ENCODE measurements around the gene YBEY. TPM values are rescaled to one million over a fixed set of nuclear protein-coding genes. Genes with fewer than 3 reads are reported as not detected.

YBEY gene
- total and polyA plus RNA-seq, 2 of the 13 experiments (the other 11 are each of a cell fraction or from before 2014, with no cell fraction given): 6.5 to 8.9 TPM

- TF ChIP-seq ELF3 (CRISPR knock-in tag; IDR thresholded peaks at IDR 0.05): no peak
- peak; percentile 93 for TF ChIP-seq RFX5 (IDR thresholded peaks at IDR 0.05; ENCODE audit: low read depth, low read length)
- in situ Hi-C loops (cut with HindIII; ENCODE audit: extremely low pct_ligation_motif_present, low pct_unique_long_range_greater_than_20kb): no loop called here
- H3K27ac ChIP-seq (ENCODE audit: extremely low read length, insufficient read depth, low read length): no peak overlapping the region
- no peak overlapping the region for H3K4me3 ChIP-seq (replicated peaks in 1 of 3; ENCODE audit: insufficient read depth in 1 of 3, low read depth in 2 of 3, low read length in 3 of 3)
- no TSS peak for BruUV-seq (replicated peaks)
- H3K36me3 ChIP-seq (replicated peaks in 1 of 2; ENCODE audit: control insufficient read depth in 1 of 2, insufficient read depth in 2 of 2, low read length in 2 of 2): peaks cover 0 to 12% of the 10 kb centered on the region in 2 experiments; a peak in 1 of 5 replicates
- ATAC-seq (no peak), FAIRE-seq (no peak), DNase-seq (ENCODE audit: low spot score) (no peak)
- CTCF ChIA-PET (ENCODE audit: low intra/inter-chr PET ratio, low total read pairs): no interaction called here
- H3K9ac ChIP-seq (ENCODE audit: insufficient read depth, low read depth, low read length): no peak overlapping the region
- no peak overlapping the region for H2AFZ ChIP-seq (ENCODE audit: low read length)
- H3K4me2 ChIP-seq (ENCODE audit: low read depth, low read length): no peak overlapping the region
- intact Hi-C loops (cut with micrococcal nuclease; ENCODE audit: unreplicated experiment): no loop called here
- H3K79me2 ChIP-seq (ENCODE audit: insufficient read depth, low read length): no peaks in the 10 kb centered on the region
- H3K27me3 ChIP-seq (ENCODE audit: control insufficient read depth in 1 of 2, insufficient read depth in 2 of 2, low read length in 2 of 2): no peaks in the 10 kb centered on the region
- H3K9me3 ChIP-seq (ENCODE audit: low read length): no peaks in the 10 kb centered on the region
- H4K20me1 ChIP-seq (ENCODE audit: insufficient read depth, low read length): no peaks in the 10 kb centered on the region
- WGBS (ENCODE audit: low lambda C conversion rate): 80% methylated on average over 9 of the region's 9 CpGs
- POLR2A ChIA-PET: no interaction called here
- H3K4me1 ChIP-seq (ENCODE audit: insufficient read depth, low read length): peaks cover 22% of the 10 kb centered on the region; the same call in 1 of the 2 replicates
Observed at GRCh38 chr21:46299167-46299566, 13.0 kb downstream of the YBEY start.

GRCh38 chr21:46301759-46302158 lies 15.6 kb downstream of the YBEY start:
- Histone ChIP-seq H3K9me3 (ENCODE audit: low read length) (no peaks in the 10 kb centered on the region), H3K4me2 (ENCODE audit: low read depth, low read length) (no peak overlapping the region), H3K79me2 (ENCODE audit: insufficient read depth, low read length) (no peaks in the 10 kb centered on the region), H3K4me1 (ENCODE audit: insufficient read depth, low read length) (peaks cover under 1% of the 10 kb centered on the region; the same call in 1 of the 2 replicates), H2AFZ (ENCODE audit: low read length) (no peak overlapping the region), H3K27ac (ENCODE audit: extremely low read length, insufficient read depth, low read length) (no peak overlapping the region), H3K4me3 (replicated peaks in 1 of 3; ENCODE audit: insufficient read depth in 1 of 3, low read depth in 2 of 3, low read length in 3 of 3) (no peak overlapping the region), H3K36me3 (replicated peaks in 1 of 2; ENCODE audit: control insufficient read depth in 1 of 2, insufficient read depth in 2 of 2, low read length in 2 of 2) (peaks cover 0 to 20% of the 10 kb centered on the region in 2 experiments; a peak in 2 of 5 replicates), H3K9ac (ENCODE audit: insufficient read depth, low read depth, low read length) (no peak overlapping the region), H4K20me1 (ENCODE audit: insufficient read depth, low read length) (no peaks in the 10 kb centered on the region), H3K27me3 (ENCODE audit: control insufficient read depth in 1 of 2, insufficient read depth in 2 of 2, low read length in 2 of 2) (no peaks in the 10 kb centered on the region)
- intact Hi-C loops (cut with micrococcal nuclease; ENCODE audit: unreplicated experiment) (no loop called here), in situ Hi-C loops (cut with HindIII; ENCODE audit: extremely low pct_ligation_motif_present, low pct_unique_long_range_greater_than_20kb) (no loop called here)
- no peak for FAIRE-seq
- no peak for ATAC-seq
- no peak for DNase-seq (ENCODE audit: low spot score)
- ChIA-PET CTCF (ENCODE audit: low intra/inter-chr PET ratio, low total read pairs) (no interaction called here), POLR2A (no interaction called here)
- no TSS peak for BruUV-seq (replicated peaks)
- 100% methylated on average over 2 of the region's 14 CpGs for WGBS (ENCODE audit: low lambda C conversion rate)
- TF ChIP-seq GPN1 (CRISPR knock-in tag; IDR thresholded peaks at IDR 0.05; ENCODE audit: borderline replicate concordance) (no peak), ZNF383 (CRISPR knock-in tag; IDR thresholded peaks at IDR 0.05; ENCODE audit: borderline replicate concordance) (no peak), PBX3 (CRISPR knock-in tag; IDR thresholded peaks at IDR 0.05; ENCODE audit: borderline replicate concordance) (no peak), ZNF446 (CRISPR knock-in tag; IDR thresholded peaks at IDR 0.05) (no peak), ZNF343 (CRISPR knock-in tag; IDR thresholded peaks at IDR 0.05) (no peak), ZNF510 (CRISPR knock-in tag; IDR thresholded peaks at IDR 0.05; ENCODE audit: low read depth) (no peak), AFF4 (CRISPR knock-in tag; IDR thresholded peaks at IDR 0.05) (no peak), ZNF160 (CRISPR knock-in tag; IDR thresholded peaks at IDR 0.05) (no peak), HNRNPLL (IDR thresholded peaks at IDR 0.05; ENCODE audit: low read depth, low read length, poor library complexity, severe bottlenecking) (no peak), TIGD3 (CRISPR knock-in tag; IDR thresholded peaks at IDR 0.05; ENCODE audit: borderline replicate concordance) (no peak), JARID2 (CRISPR knock-in tag; IDR thresholded peaks at IDR 0.05; ENCODE audit: insufficient replicate concordance) (no peak)
